B cell (primary cell): ENCODE results near the gene SLC4A2. TPM values are rescaled to one million over a fixed set of nuclear protein-coding genes. Genes with fewer than 3 reads are reported as not detected.

Source experiments
- ATAC-seq: fragments of 200-7000 bp; cut with Tn5 transposase; one replicate; pipeline ENCODE4 v1.10.0; 2021; ENCODE audit warnings: low read depth, mild to moderate bottlenecking, moderate number of reproducible peaks, moderate library complexity
- CTCF ChIA-PET: fragments of 350-600 bp; sonication (Branson Sonifier 250); formaldehyde crosslinking; loops from one replicate; lab custom pipeline; 2021; ENCODE audit warnings: antibody characterized with exemption, inconsistent platforms; lab: Charles Lee
- POLR2A ChIA-PET: fragments of 350-600 bp; sonication (Branson Sonifier 250); formaldehyde crosslinking; loops from one replicate; lab custom pipeline; 2021; ENCODE audit warnings: antibody characterized with exemption; lab: Charles Lee
- DNase-seq: peaks from one replicate; pipeline ENCODE4 v3.0.0; 2013
- H2AFZ ChIP-seq: 2 replicates; pipeline ENCODE4 v1.6.1; 2012; ENCODE audit warnings: mild to moderate bottlenecking, low read depth, low read length; ENCODE audit not compliant: insufficient read depth, poor library complexity, severe bottlenecking
- H3K27ac ChIP-seq, 2 donors: 1 replicate in 1 of 2; 2 replicates in 1 of 2; pipeline ENCODE4 v1.5.1; 2012 to 2013; ENCODE audit warnings: low read length in 2 of 2, mild to moderate bottlenecking in 2 of 2, moderate library complexity in 1 of 2
- H3K27me3 ChIP-seq, 4 experiments: fragments of 200-600 bp in 1 of 4; sonication (generic) in 1 of 4; replicated peaks in 1 of 4; 1 replicate in 2 of 4; 2 replicates in 2 of 4; pipeline versions ENCODE4 v1.6.1 to v1.7.0; 2013 to 2016; ENCODE audit warnings: low read length in 3 of 4, mild to moderate bottlenecking in 2 of 4, mixed read lengths in 1 of 4, moderate library complexity in 1 of 4; ENCODE audit not compliant: insufficient read depth in 4 of 4, control insufficient read depth in 3 of 4; ENCODE audit errors: control extremely low read depth in 1 of 4
- H3K36me3 ChIP-seq, 2 experiments: replicated peaks in 1 of 2; 1 replicate in 1 of 2; 2 replicates in 1 of 2; pipeline versions ENCODE4 v1.6.1 to v1.7.1; 2013; ENCODE audit warnings: low read length in 1 of 2; ENCODE audit not compliant: insufficient read depth in 2 of 2, control insufficient read depth in 1 of 2; ENCODE audit errors: control extremely low read depth in 1 of 2, extremely low read depth in 1 of 2
- H3K4me1 ChIP-seq, 2 donors: fragments of 200-600 bp in 1 of 2; sonication (generic) in 1 of 2; 1 replicate in 1 of 2; 2 replicates in 1 of 2; pipeline versions ENCODE4 v1.5.1 to v1.6.1; 2013 to 2017; ENCODE audit warnings: low read length in 2 of 2; ENCODE audit not compliant: control insufficient read depth in 2 of 2, insufficient read depth in 2 of 2
- H3K4me2 ChIP-seq: replicated peaks from 2 replicates; pipeline ENCODE3; 2012; ENCODE audit warnings: mild to moderate bottlenecking, low read depth, low read length; ENCODE audit not compliant: poor library complexity, severe bottlenecking
- H3K4me3 ChIP-seq, 5 experiments: fragments of 200-600 bp in 1 of 5; sonication (generic) in 1 of 5; 1 replicate in 3 of 5; 2 replicates in 2 of 5; pipeline versions ENCODE4 v1.5.1 to v1.7.0; 2011 to 2016; ENCODE audit warnings: low read length in 4 of 5, mild to moderate bottlenecking in 4 of 5, low read depth in 2 of 5, control low read depth in 1 of 5, moderate library complexity in 1 of 5; ENCODE audit not compliant: insufficient read depth in 1 of 5; ENCODE audit errors: control extremely low read depth in 1 of 5, extremely low read depth in 1 of 5
- H3K79me2 ChIP-seq: fragments of 200-600 bp; sonication (generic); one replicate; pipeline ENCODE4 v1.6.0; 2016; ENCODE audit warnings: low read length; ENCODE audit not compliant: control insufficient read depth, insufficient read depth
- H3K9ac ChIP-seq: fragments of 200-600 bp; sonication (generic); 2 replicates; pipeline ENCODE4 v1.6.1; 2017; ENCODE audit warnings: mild to moderate bottlenecking, low read length, moderate library complexity
- H3K9me3 ChIP-seq, 3 donors: one replicate each; pipeline versions ENCODE4 v1.6.1 to v1.7.1; 2013; ENCODE audit warnings: low read length in 2 of 3; ENCODE audit not compliant: control insufficient read depth in 2 of 3, insufficient read depth in 1 of 3; ENCODE audit errors: control extremely low read depth in 1 of 3
- H4K20me1 ChIP-seq: 2 replicates; pipeline ENCODE4 v1.6.0; 2012; ENCODE audit warnings: mild to moderate bottlenecking, low read length; ENCODE audit not compliant: insufficient read depth, control insufficient read depth, poor library complexity, severe bottlenecking
- H3K27ac Mint-ChIP-seq: one replicate; pipeline ENCODE4 v1.8.0; 2021; ENCODE audit warnings: mixed read lengths
- H3K27me3 Mint-ChIP-seq: one replicate; pipeline ENCODE4 v1.8.0; 2021; ENCODE audit warnings: mixed read lengths
- H3K4me1 Mint-ChIP-seq: one replicate; pipeline ENCODE4 v1.8.0; 2021; ENCODE audit warnings: mixed read lengths
- H3K4me3 Mint-ChIP-seq: one replicate; pipeline ENCODE4 v1.8.0; 2021; ENCODE audit warnings: mixed read lengths
- H3K9me3 Mint-ChIP-seq: one replicate; pipeline ENCODE4 v1.8.0; 2022; ENCODE audit warnings: mixed read lengths; ENCODE audit not compliant: insufficient read depth
- CTCF ChIP-seq: fragments of 200-600 bp; IDR thresholded peaks from one replicate; pipeline ENCODE4 v1.8.0; 2022; ENCODE audit warnings: antibody characterized with exemption, mild to moderate bottlenecking
- EZH2 ChIP-seq: IDR thresholded peaks from 2 replicates; pipeline ENCODE4 v1.6.1; 2012; ENCODE audit warnings: borderline replicate concordance, low read depth, mild to moderate bottlenecking, moderate library complexity, low read length; ENCODE audit not compliant: insufficient read depth, poor library complexity, severe bottlenecking
- WGBS: methylation state at CpG from one replicate; pipeline ENCODE4 v1.1.5; 2013; ENCODE audit warnings: missing lambda C conversion rate; ENCODE audit not compliant: insufficient coverage; 5-methylcytosine and 5-hydroxymethylcytosine counted together
- intact Hi-C: fragments of 100-400 bp; cut with micrococcal nuclease; formaldehyde crosslinking; loops from one replicate; pipeline ENCODE4 v1.10.0; 2022
- polyA plus RNA-seq: library from polyadenylated mRNA; depleted of rRNA; stranded (reverse); fragments of >200 nt; gene quantifications from 2 replicates; pipeline ENCODE4 v1.2.3, GENCODE V29; 2012
- total RNA-seq, 2 donors: library from RNA; stranded (reverse); fragments of 120-200 nt in 1 of 2; gene quantifications; 1 replicate in 1 of 2; 2 replicates in 1 of 2; pipeline versions ENCODE4 v1.2.3 to v1.2.4, GENCODE V29; 2013 to 2022

SLC4A2 gene
- total and polyA plus RNA-seq, 2 donors (not counting 1 experiment from before 2014, with no cell fraction given) = 82.8 to 113 TPM

- no peak for DNase-seq
- H3K27me3 Mint-ChIP-seq = peaks cover 10% of the 10 kb centered on the region
- intact Hi-C loops = no loop called here
- WGBS = 97% methylated on average over 18 of the region's 20 CpGs
- no peaks in the 10 kb centered on the region for H4K20me1 ChIP-seq
- no peaks in the 10 kb centered on the region for H3K79me2 ChIP-seq
- no peak overlapping the region for H3K9ac ChIP-seq
- no peaks in the 10 kb centered on the region for H3K9me3 ChIP-seq
- no peak overlapping the region for H3K4me2 ChIP-seq
- no peak overlapping the region for H3K27ac ChIP-seq
- H3K27ac Mint-ChIP-seq = no peak overlapping the region
- ChIA-PET CTCF (no interaction called here), POLR2A (no interaction called here)
- no peak overlapping the region for H2AFZ ChIP-seq
- no peak for ATAC-seq
- no peaks in the 10 kb centered on the region for H3K4me1 Mint-ChIP-seq
- no peaks in the 10 kb centered on the region for H3K36me3 ChIP-seq
- no peak overlapping the region for H3K4me3 ChIP-seq
- peaks cover 0 to 2% (median 0%) of the 10 kb centered on the region in 4 experiments for H3K27me3 ChIP-seq
- no peak overlapping the region for H3K4me3 Mint-ChIP-seq
- H3K9me3 Mint-ChIP-seq = no peaks in the 10 kb centered on the region
- TF ChIP-seq EZH2 = no peak
- no peak for TF ChIP-seq CTCF
- no peaks in the 10 kb centered on the region for H3K4me1 ChIP-seq
Observed at GRCh38 chr7:151099486-151100211, 40.3 kb downstream of the SLC4A2 start.

GRCh38 chr7:151100921-151101320, 41.5 kb downstream of the SLC4A2 start:
- intact Hi-C loops = no loop called here
- ChIA-PET POLR2A (no interaction called here), CTCF (interaction anchor here (1.1 kb wide), 1 partner anchor 10 kb away, joined by 5 read pairs; no protein-coding TSS in a partner anchor)
- TF ChIP-seq CTCF = no peak
- TF ChIP-seq EZH2 = no peak
- Histone ChIP-seq H4K20me1 (no peaks in the 10 kb centered on the region), H3K9me3 (no peaks in the 10 kb centered on the region), H3K9ac (no peak overlapping the region), H3K36me3 (no peaks in the 10 kb centered on the region), H3K27ac (no peak overlapping the region), H3K4me3 (no peak overlapping the region), H2AFZ (no peak overlapping the region), H3K79me2 (no peaks in the 10 kb centered on the region), H3K4me1 (no peaks in the 10 kb centered on the region), H3K27me3 (peaks cover 0 to 2% (median 0%) of the 10 kb centered on the region in 4 experiments), H3K4me2 (no peak overlapping the region)
- ATAC-seq (no peak), DNase-seq (no peak)
- H3K27ac Mint-ChIP-seq = no peak overlapping the region
- H3K9me3 Mint-ChIP-seq = no peaks in the 10 kb centered on the region
- peaks cover 10% of the 10 kb centered on the region for H3K27me3 Mint-ChIP-seq
- H3K4me3 Mint-ChIP-seq = no peak overlapping the region
- no peaks in the 10 kb centered on the region for H3K4me1 Mint-ChIP-seq
- WGBS = 97% methylated on average over 8 of the region's 10 CpGs
